Stimulated activated CD4-positive, alpha-beta T cell treated with anti-CD3 and anti-CD28 coated beads, Interleukin-15, amount 100 ng/mL, for 48 hours (primary cell): ENCODE results near the gene RAI14.

ENCODE experiments used
- DNase-seq, 2 donors: peaks; one replicate each; pipeline ENCODE4 v3.0.0-alpha.2; 2020; ENCODE audit warnings: low read depth in 2 of 2

RAI14 gene

GRCh38 chr5:34656001-34656699 lies at the start of gene RAI14:
TSS of gene RAI14 (plus strand) at chr5:34656328. CDS start at chr5:34686920, 30,592 bp downstream.
- no peak for DNase-seq

GRCh38 chr5:34608368-34608767 lies 47.8 kb upstream of the RAI14 start:
- no peak for DNase-seq

- no peak for DNase-seq
Measured at GRCh38 chr5:34608859-34609648, 47.1 kb upstream of the RAI14 start.

GRCh38 chr5:34609951-34610441 lies 46.1 kb upstream of the RAI14 start:
- no peak for DNase-seq

- DNase-seq: no peak
Measured at GRCh38 chr5:34610546-34610945, 45.6 kb upstream of the RAI14 start.

- DNase-seq: no peak
Measured at GRCh38 chr5:34611464-34612415, 44.4 kb upstream of the RAI14 start.

- no peak for DNase-seq
Measured at GRCh38 chr5:34616651-34617050, 39.5 kb upstream of the RAI14 start.

- no peak for DNase-seq
Measured at GRCh38 chr5:34618371-34619065, 37.6 kb upstream of the RAI14 start.

- DNase-seq: no peak
Measured at GRCh38 chr5:34620185-34620584, 35.9 kb upstream of the RAI14 start.

GRCh38 chr5:34621277-34622097 lies 34.6 kb upstream of the RAI14 start:
- DNase-seq: no peak

GRCh38 chr5:34622098-34622400 lies 34.1 kb upstream of the RAI14 start:
- DNase-seq: no peak

GRCh38 chr5:34624691-34625090 lies 31.4 kb upstream of the RAI14 start:
- no peak for DNase-seq

DNA sequence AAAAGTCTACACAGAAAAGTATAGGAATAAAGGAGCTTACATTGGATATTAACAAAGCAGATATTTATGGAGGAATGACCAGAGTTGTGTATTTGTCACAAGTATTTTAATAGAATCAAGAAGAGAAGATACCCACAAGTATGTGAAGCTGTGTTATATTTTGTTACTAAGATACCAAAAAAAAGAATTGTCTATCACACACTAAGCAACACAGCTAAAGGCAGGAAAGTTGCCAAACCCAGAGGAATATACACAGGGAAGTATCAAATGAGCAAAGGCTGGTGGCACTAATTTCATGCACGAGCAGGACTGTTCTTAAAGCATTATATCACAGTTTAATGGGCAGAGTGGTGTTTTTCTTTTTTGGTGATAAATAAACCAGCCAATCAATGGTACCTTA lies 30.9 kb upstream of the RAI14 start:
- DNase-seq: no peak

DNA sequence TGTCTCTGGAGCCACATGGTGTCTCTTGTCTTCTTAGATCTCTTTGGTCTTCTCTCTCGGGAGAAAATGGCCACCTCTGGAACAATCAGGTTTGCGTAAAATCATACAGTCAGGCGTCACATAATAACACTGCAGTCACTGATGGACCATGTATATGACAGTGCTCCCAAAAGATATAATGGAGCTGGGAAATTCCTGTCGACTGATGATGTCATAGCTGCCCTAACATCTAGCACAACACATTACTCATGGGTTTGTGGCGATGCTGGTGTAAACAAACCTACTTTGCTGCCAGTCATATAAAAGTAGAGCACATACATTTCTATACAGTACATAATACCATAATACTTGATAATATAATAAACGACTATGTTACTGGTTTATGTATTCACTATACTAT lies 30.1 kb upstream of the RAI14 start:
- DNase-seq: no peak

DNA sequence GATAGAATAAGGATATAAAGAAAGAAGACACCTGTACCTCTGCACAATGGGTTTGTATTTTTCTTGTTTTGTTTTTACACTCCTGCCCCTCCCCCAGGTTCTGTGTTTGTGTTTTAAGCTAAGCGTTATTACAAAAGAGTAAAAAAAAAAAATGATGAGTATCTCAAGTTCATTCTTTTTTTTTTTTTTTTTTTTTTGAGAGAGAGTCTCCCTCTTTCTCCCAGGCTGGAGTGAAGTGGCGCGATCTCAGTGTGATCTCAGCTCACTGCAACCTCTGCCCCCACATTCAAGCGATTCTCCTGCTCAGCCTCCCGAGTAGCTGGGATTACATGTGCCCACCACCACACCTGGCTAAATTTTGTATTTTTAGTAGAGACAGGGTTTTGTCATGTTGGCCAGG lies 29.4 kb upstream of the RAI14 start:
- no peak for DNase-seq

- no peak for DNase-seq
Measured at GRCh38 chr5:34627794-34628193, 28.3 kb upstream of the RAI14 start.

DNA sequence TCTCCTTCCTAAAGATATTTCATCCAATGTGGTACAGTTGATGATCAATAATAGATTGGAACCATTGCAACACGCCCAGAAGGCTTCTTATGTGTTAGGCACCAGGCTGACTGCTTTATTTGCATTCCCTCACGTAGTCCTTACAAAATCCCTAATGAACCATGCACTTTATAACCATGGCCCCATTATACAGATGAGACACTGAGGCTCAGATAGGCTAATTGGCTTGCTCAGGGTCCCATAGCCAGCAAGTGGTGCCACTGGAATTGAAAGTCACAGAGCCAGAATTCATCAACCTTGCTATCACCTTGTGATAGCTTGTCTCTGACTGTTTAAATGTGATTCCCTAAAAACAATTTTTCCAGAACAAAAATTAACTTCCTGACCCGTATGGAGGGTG lies 27.8 kb upstream of the RAI14 start:
- DNase-seq: no peak

GRCh38 chr5:34630596-34630995 lies 25.5 kb upstream of the RAI14 start:
- DNase-seq: no peak

GRCh38 chr5:34632807-34633422 lies 23.2 kb upstream of the RAI14 start:
- no peak for DNase-seq
